HG03039 (cell line): ENCODE results near the gene ZNF19.
"Not testable (repeated sequence)": the region's sequence is repeated elsewhere in the genome, so short reads cannot be mapped to it uniquely, and the experiment has no call there.

Experiments used
- ATAC-seq: cut with Tn5 transposase; IDR thresholded peaks from one replicate; pipeline ENCODE4 v1.9.1; 2021; ENCODE audit warnings: mild to moderate bottlenecking, moderate library complexity; ENCODE audit not compliant: unreplicated experiment

The ZNF19 gene

DNA sequence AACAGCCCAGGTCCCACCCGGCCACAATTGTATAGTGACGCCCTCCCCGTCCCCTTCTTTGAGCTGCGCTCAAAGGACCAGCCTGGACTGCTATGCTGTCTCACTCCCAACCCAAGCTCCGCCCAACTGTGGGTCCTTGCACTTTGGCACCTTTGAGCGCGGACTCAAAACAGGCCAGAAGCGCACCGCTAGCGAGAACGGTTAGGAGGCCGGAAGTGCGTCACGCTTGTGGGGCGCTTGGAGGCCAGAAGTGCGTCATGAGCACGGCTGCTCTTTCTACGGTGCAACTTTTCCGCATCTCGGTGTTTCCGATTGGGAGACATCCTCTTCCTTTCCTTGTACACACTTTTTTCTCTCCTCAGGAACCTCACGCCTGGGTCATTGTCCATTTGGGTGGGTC, at the start of gene ZNF19:
TSS of gene ZNF19 (minus strand) at position 203 of the 400 bp plus-strand sequence. CDS start 7,210 bp downstream, outside the sequence.
- no peak for ATAC-seq

DNA sequence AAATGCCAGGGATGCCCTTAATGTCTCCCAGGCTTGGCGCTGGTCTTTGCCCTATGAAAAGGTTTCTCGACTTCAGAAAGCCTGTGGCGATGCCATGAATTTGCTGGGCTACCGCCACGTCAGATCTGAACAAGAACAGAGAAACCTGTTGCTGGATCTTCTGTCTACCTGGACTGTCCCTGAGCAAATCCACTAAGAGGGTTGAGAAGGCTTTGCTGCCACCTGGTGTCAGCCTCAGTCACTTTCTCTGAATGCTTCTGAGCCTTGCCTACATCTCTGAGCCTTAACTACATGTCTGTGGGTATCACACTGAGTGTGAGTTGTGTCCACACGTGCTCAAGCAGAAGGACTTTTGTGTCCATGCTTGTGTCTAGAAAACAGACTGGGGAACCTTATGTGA, 48.5 kb upstream of the ZNF19 start:
- ATAC-seq = peak; percentile 72

DNA sequence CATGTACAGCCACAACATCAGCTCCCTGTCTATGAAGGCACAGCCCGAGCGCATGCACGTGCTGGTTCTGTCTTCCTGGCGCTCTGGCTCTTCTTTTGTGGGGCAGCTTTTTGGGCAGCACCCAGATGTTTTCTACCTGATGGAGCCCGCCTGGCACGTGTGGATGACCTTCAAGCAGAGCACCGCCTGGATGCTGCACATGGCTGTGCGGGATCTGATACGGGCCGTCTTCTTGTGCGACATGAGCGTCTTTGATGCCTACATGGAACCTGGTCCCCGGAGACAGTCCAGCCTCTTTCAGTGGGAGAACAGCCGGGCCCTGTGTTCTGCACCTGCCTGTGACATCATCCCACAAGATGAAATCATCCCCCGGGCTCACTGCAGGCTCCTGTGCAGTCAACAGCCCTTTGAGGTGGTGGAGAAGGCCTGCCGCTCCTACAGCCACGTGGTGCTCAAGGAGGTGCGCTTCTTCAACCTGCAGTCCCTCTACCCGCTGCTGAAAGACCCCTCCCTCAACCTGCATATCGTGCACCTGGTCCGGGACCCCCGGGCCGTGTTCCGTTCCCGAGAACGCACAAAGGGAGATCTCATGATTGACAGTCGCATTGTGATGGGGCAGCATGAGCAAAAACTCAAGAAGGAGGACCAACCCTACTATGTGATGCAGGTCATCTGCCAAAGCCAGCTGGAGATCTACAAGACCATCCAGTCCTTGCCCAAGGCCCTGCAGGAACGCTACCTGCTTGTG, 47.8 kb upstream of the ZNF19 start:
- ATAC-seq = no peak

- ATAC-seq = no peak
Observed at GRCh38 chr16:71532366-71532765, 43.2 kb upstream of the ZNF19 start.

- ATAC-seq = no peak
Observed at GRCh38 chr16:71528863-71529262, 39.7 kb upstream of the ZNF19 start.

GRCh38 chr16:71528257-71528656, 39.1 kb upstream of the ZNF19 start:
- ATAC-seq = no peak

GRCh38 chr16:71526111-71526631, 37.0 kb upstream of the ZNF19 start, which contains the start of gene CHST4:
Gene CHST4, plus strand, starts transcription at chr16:71526426. Its CDS starts 10,252 bp downstream, at chr16:71536678.
- ATAC-seq = no peak

GRCh38 chr16:71524566-71525553, 35.7 kb upstream of the ZNF19 start:
- ATAC-seq = no peak

GRCh38 chr16:71520550-71520949, 31.4 kb upstream of the ZNF19 start:
- ATAC-seq = no peak

DNA sequence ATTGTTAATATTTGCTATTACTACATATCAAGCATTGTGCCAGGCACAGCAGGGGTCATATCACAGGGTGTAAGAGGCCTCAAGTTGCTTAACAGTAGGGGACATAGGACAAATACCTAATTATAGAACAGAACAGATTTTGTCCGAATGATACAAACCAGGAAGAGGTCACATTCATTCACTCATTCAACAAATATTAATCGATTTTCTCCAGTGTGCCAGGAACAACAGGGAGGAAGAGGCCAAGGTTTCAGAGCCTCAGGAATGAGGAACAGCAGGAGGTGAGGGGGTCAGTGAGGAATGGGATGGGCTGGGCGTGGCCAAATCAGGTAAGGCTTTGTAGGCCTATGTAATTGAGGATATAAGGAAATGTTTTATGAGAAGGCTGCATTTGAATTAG, 25.9 kb upstream of the ZNF19 start:
- no peak for ATAC-seq

DNA sequence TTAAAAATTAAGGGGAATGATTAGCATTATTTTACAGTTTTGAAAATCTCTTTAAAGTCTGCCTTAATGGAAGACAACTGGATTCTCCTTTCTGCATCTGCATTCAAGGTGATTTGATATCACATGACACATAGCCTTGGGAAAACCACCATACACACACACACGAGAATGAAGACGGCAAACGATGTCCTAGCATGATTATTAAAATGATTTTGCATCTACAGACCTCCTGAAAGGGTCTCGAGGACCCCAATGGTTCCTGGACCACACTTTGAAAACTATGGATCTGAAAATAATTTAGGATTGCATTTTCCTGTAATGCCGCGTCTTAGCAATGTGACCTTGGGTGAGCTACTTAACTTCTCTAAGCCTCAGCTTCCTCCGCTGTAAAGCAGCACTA, 25.4 kb upstream of the ZNF19 start:
- ATAC-seq = no peak

DNA sequence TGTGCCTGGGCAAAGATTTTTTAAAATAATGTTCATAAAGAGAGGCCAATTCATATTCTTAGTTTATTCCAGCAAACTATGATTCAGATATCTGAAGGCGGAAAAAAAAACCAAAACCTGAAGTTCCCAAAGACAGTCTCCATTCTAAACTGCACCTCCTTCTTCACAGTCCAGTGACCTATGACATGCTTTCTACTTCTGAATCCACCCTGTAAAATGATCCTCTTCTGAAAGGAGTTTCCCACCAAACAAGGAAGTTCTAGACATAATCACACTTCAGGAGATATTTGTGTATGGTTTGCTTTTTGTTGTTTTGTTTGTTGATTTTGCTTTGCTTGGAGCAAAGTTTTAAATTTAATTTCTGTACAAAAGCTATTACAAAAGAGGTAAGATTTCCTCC, 24.2 kb upstream of the ZNF19 start:
- ATAC-seq = no peak

GRCh38 chr16:71507061-71507460, 17.9 kb upstream of the ZNF19 start:
- no peak for ATAC-seq

DNA sequence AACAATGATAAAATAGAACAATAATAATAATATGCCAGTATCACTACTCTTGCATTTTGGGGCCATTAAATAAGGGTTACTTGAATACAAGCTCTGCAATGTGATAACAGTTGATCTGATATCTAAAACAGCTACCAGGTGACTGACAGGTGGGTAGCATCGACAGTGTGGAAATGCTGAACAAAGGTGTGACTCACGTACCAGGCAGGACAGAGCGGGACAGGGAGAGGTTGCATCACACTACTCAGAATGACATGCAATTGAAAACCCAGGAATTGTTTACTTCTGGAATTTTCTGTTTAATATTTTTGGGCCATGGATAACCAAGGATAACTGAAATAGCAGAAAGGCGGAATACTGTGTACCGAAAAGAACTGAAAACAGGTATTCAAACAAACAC, 15.8 kb upstream of the ZNF19 start:
- ATAC-seq = no peak

GRCh38 chr16:71504051-71504450, 14.9 kb upstream of the ZNF19 start:
- not testable (repeated sequence) for ATAC-seq

GRCh38 chr16:71501547-71501946, 12.4 kb upstream of the ZNF19 start:
- no peak for ATAC-seq

GRCh38 chr16:71500964-71501363, 11.8 kb upstream of the ZNF19 start:
- no peak for ATAC-seq

DNA sequence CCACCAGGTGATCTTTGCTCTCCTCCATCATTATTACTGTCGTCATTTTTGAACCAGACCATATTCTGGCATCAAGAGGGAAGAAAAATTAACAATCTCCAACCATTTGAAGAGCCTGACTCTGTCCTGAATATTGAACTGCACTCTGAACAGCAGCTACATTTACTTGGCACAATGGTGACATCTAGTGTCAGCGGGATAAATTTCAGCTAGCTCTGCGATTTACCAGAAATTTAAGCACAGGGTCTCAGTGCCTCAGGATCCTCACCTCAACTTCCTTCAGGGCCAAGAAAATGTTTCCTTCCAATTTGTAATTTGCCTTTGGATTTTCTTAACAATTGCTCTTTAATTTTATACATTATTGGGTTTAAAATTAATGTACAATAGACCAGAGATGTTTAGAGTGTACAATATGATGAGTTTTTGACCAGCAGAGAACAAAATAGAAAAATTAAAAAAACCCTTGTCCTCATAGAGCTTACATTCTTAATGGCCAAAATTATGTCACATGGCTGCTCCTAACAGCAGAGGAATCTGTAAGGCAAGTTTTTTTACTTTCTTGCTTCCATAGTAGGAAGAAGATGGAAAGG, 10.7 kb upstream of the ZNF19 start:
- no peak for ATAC-seq

- no peak for ATAC-seq
Observed at GRCh38 chr16:71498031-71498430, 8.9 kb upstream of the ZNF19 start.

- no peak for ATAC-seq
Observed at GRCh38 chr16:71493213-71493612, 4.1 kb upstream of the ZNF19 start.

DNA sequence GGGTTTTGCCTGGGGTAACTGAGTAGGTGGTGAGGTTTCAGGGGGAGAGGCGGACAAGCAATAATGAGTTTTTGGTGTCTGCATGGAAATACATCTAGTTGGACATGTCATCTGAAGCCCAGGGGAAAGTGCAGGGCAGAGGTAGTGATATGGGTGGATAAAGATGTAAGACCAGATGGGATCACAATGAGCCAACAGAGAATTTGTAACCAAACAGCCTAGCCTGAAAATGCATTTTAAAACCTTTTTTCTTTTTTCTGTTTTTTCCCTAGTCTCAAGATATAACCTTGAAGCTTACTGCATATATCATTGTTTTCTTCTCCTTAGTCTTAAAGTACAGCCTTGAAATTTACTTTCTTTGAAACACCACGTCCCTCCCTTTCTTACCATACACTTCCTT, 3.7 kb upstream of the ZNF19 start:
- ATAC-seq = no peak
